Stomach (tissue), 4 donors: ENCODE data around the gene CDC6.

Experiments used
- POLR2A ChIP-seq, 4 donors: fragments of 450-650 bp; IDR thresholded peaks; one replicate each; pipeline ENCODE4 v1.6.1; 2016; ENCODE audit warnings: antibody characterized with exemption in 4 of 4, control low read depth in 2 of 4, mild to moderate bottlenecking in 1 of 4, moderate library complexity in 1 of 4
- TF ChIP-seq, protein P1 (sequence below), 7 experiments: fragments of 450-650 bp in 4 of 7; fragments of 200-600 bp in 3 of 7; sonication (generic) in 3 of 7; IDR thresholded peaks; one replicate each; pipeline ENCODE4 v1.5.1; 2016 to 2019; ENCODE audit warnings: antibody characterized with exemption in 7 of 7, control low read depth in 2 of 7, mild to moderate bottlenecking in 1 of 7

DNA sequence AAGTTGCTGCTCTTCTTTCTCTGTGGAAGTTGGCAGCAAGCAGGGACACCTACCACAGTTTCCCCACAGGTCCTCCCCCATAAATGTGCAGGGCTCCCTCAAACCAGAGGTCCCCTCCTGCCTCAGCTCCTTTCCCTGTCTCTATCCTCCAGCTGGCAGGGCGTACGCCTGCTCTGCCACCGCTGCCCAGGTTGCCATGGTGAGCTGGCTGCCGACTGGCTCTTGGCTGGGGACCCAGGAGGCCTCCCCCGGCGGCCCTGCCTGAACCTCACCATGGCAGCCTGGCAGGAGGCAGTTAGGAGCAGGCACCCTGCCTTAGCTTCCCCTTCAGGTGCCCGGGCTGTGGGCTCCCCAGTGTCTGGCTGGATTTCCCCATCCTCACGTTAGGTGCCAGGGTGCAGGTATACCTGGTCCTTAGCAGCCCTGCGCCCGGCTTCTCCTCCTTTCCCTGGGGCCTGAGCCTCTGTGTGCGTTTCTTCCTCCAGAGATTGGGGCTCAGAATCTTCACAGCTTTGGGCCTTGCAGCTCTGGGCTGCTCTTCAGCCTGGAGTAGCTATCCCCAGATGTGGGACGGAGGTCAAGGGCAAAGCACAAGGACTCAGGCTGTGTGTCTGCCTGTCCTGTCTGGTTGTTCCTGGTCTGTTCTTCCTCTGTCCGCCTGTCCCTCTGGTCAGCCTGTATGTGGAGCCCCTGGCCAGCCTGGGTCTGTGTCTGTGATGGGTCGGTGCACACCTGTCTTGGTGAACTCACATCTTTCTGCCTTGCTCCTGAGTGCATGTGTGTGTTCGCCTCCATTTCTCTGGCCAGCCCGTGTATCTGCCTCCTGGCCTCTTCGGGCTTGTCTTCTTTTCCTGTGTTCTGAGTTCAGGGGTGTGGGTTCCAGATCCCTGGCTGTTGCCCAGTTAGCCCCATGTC is 61.1 kb downstream of the CDC6 start:
- TF ChIP-seq, protein P1, sequence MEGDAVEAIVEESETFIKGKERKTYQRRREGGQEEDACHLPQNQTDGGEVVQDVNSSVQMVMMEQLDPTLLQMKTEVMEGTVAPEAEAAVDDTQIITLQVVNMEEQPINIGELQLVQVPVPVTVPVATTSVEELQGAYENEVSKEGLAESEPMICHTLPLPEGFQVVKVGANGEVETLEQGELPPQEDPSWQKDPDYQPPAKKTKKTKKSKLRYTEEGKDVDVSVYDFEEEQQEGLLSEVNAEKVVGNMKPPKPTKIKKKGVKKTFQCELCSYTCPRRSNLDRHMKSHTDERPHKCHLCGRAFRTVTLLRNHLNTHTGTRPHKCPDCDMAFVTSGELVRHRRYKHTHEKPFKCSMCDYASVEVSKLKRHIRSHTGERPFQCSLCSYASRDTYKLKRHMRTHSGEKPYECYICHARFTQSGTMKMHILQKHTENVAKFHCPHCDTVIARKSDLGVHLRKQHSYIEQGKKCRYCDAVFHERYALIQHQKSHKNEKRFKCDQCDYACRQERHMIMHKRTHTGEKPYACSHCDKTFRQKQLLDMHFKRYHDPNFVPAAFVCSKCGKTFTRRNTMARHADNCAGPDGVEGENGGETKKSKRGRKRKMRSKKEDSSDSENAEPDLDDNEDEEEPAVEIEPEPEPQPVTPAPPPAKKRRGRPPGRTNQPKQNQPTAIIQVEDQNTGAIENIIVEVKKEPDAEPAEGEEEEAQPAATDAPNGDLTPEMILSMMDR (IDR thresholded peaks at IDR 0.05): no peak
- TF ChIP-seq POLR2A (IDR thresholded peaks at IDR 0.05): peak in 1 of 4 donors; percentile 8
